ENCODE results near the gene GRIN2A. TPM values are rescaled to one million over a fixed set of nuclear protein-coding genes. Genes with fewer than 3 reads are reported as not detected.

The GRIN2A gene
- total RNA-seq, 2 experiments from 2014 or later = not detected

DNA sequence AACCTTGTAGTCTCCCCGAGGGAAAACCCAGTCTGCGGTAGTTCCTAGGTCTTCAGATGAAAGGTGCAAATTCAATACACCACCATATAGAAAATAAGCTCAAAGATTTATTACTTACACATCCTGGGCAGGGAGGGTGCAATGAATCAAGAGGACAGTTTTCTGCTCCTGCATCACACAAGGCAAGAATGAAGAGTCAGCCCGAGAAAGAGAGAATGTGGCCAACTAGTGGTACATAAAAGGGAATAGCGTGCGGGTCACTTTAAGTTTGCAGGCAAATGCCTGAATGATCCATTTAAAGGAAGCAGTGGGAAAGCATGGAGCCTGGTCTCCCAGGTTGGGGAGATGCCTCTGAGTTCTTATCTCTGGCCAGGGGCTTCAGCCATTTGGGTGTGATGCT lies 403.4 kb downstream of the GRIN2A start:
- H2AFZ ChIP-seq (ENCODE audit: low read length) = no peak overlapping the region
- H3K4me3 ChIP-seq (ENCODE audit: low read depth, low read length, poor library complexity, severe bottlenecking) = no peak overlapping the region
- TF ChIP-seq, protein P1, sequence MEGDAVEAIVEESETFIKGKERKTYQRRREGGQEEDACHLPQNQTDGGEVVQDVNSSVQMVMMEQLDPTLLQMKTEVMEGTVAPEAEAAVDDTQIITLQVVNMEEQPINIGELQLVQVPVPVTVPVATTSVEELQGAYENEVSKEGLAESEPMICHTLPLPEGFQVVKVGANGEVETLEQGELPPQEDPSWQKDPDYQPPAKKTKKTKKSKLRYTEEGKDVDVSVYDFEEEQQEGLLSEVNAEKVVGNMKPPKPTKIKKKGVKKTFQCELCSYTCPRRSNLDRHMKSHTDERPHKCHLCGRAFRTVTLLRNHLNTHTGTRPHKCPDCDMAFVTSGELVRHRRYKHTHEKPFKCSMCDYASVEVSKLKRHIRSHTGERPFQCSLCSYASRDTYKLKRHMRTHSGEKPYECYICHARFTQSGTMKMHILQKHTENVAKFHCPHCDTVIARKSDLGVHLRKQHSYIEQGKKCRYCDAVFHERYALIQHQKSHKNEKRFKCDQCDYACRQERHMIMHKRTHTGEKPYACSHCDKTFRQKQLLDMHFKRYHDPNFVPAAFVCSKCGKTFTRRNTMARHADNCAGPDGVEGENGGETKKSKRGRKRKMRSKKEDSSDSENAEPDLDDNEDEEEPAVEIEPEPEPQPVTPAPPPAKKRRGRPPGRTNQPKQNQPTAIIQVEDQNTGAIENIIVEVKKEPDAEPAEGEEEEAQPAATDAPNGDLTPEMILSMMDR (conservative IDR thresholded peaks at IDR 0.05; ENCODE audit: low read length) = no peak
- no peak for TF ChIP-seq EZH2phosphoT487 (IDR thresholded peaks at IDR 0.05; ENCODE audit: borderline replicate concordance, low read depth, low read length)
- H3K4me1 ChIP-seq (ENCODE audit: insufficient read depth, low read length, poor library complexity, severe bottlenecking) = no peaks in the 10 kb centered on the region
- POLR2A ChIA-PET = no interaction called here
- no peak overlapping the region for H3K4me2 ChIP-seq (ENCODE audit: low read length)
- H3K9me3 ChIP-seq (ENCODE audit: low read length) = no peaks in the 10 kb centered on the region
- H4K20me1 ChIP-seq (ENCODE audit: insufficient read depth, low read length) = no peaks in the 10 kb centered on the region
- no TSS peak for BruUV-seq (replicated peaks)
- no peak for DNase-seq (ENCODE audit: low spot score)
- intact Hi-C loops (cut with micrococcal nuclease; ENCODE audit: unreplicated experiment) = no loop called here
- CTCF ChIA-PET (ENCODE audit: unreplicated experiment) = no interaction called here
- H3K9me2 ChIP-seq (ENCODE audit: insufficient read depth, low read length) = no peaks in the 10 kb centered on the region
- H3K27ac ChIP-seq (ENCODE audit: low read depth, low read length, poor library complexity, severe bottlenecking) = no peak overlapping the region
- no peaks in the 10 kb centered on the region for H3K36me3 ChIP-seq (ENCODE audit: insufficient read depth, low read length)
- no peaks in the 10 kb centered on the region for H3K79me2 ChIP-seq (ENCODE audit: insufficient read depth, low read depth, low read length)

DNA sequence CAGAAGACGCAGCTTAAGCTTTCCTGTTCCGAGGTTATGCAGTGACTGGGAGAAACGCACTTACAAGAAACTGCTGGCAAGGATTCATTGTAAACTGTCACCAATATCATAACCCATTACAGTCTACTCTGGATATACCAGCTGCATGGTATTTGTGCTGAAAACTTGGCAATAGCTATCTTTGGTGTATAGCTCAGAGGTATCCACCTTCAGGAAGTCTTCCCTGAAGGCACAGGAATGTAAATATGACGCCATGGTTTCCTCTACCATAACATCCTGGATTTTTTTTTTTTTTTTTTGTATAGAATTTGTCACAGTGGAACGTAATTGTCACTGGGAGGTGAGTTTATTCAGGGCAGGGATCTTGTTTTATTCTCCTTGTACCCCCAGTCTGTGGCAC lies 406.2 kb downstream of the GRIN2A start:
- Histone ChIP-seq H3K9me2 (ENCODE audit: insufficient read depth, low read length) (no peaks in the 10 kb centered on the region), H3K36me3 (ENCODE audit: insufficient read depth, low read length) (no peaks in the 10 kb centered on the region), H3K4me2 (ENCODE audit: low read length) (no peak overlapping the region), H3K4me3 (ENCODE audit: low read depth, low read length, poor library complexity, severe bottlenecking) (no peak overlapping the region), H2AFZ (ENCODE audit: low read length) (no peak overlapping the region), H3K4me1 (ENCODE audit: insufficient read depth, low read length, poor library complexity, severe bottlenecking) (no peaks in the 10 kb centered on the region), H3K79me2 (ENCODE audit: insufficient read depth, low read depth, low read length) (no peaks in the 10 kb centered on the region), H3K27ac (ENCODE audit: low read depth, low read length, poor library complexity, severe bottlenecking) (no peak overlapping the region), H3K9me3 (ENCODE audit: low read length) (no peaks in the 10 kb centered on the region), H4K20me1 (ENCODE audit: insufficient read depth, low read length) (no peaks in the 10 kb centered on the region)
- DNase-seq (ENCODE audit: low spot score) = no peak
- intact Hi-C loops (cut with micrococcal nuclease; ENCODE audit: unreplicated experiment) = no loop called here
- BruUV-seq (replicated peaks) = no TSS peak
- POLR2A ChIA-PET = interaction anchor here (0.5 to 0.7 kb wide), 2 partner anchors 1010 to 1299 kb away, joined by 3 to 4 read pairs; no protein-coding TSS in a partner anchor
- CTCF ChIA-PET (ENCODE audit: unreplicated experiment) = no interaction called here
- no peak for TF ChIP-seq EZH2phosphoT487 (IDR thresholded peaks at IDR 0.05; ENCODE audit: borderline replicate concordance, low read depth, low read length)
- TF ChIP-seq, protein P1 (conservative IDR thresholded peaks at IDR 0.05; ENCODE audit: low read length) = no peak

DNA sequence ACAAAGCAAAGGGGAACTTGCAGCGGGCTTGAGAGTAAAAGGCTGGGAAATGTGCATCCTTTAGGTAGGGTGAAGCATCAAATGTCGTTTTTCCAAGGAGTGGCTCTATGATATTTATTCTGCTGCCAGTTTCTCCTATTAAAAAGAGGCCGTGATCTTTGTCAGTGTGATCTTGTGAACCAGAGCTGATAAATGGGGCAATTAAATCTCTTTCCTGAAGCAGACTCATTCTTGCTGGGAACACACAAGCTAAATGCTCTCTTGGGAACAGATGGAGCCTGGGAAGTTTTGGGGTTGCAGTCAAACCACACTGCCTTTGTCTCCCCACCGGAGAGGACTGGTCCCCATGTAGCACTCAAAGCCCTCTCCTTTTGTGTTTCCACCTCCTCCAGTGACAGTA lies 408.9 kb downstream of the GRIN2A start:
- H2AFZ ChIP-seq (ENCODE audit: low read length) = no peak overlapping the region
- no peak for DNase-seq (ENCODE audit: low spot score)
- H3K27ac ChIP-seq (ENCODE audit: low read depth, low read length, poor library complexity, severe bottlenecking) = no peak overlapping the region
- no peaks in the 10 kb centered on the region for H3K9me3 ChIP-seq (ENCODE audit: low read length)
- H3K4me3 ChIP-seq (ENCODE audit: low read depth, low read length, poor library complexity, severe bottlenecking) = no peak overlapping the region
- no peaks in the 10 kb centered on the region for H4K20me1 ChIP-seq (ENCODE audit: insufficient read depth, low read length)
- TF ChIP-seq EZH2phosphoT487 (IDR thresholded peaks at IDR 0.05; ENCODE audit: borderline replicate concordance, low read depth, low read length) = no peak
- TF ChIP-seq, protein P1 (conservative IDR thresholded peaks at IDR 0.05; ENCODE audit: low read length) = no peak
- H3K79me2 ChIP-seq (ENCODE audit: insufficient read depth, low read depth, low read length) = no peaks in the 10 kb centered on the region
- no peaks in the 10 kb centered on the region for H3K36me3 ChIP-seq (ENCODE audit: insufficient read depth, low read length)
- POLR2A ChIA-PET = no interaction called here
- H3K4me2 ChIP-seq (ENCODE audit: low read length) = no peak overlapping the region
- intact Hi-C loops (cut with micrococcal nuclease; ENCODE audit: unreplicated experiment) = no loop called here
- H3K9me2 ChIP-seq (ENCODE audit: insufficient read depth, low read length) = no peaks in the 10 kb centered on the region
- BruUV-seq (replicated peaks) = no TSS peak
- CTCF ChIA-PET (ENCODE audit: unreplicated experiment) = no interaction called here
- H3K4me1 ChIP-seq (ENCODE audit: insufficient read depth, low read length, poor library complexity, severe bottlenecking) = no peaks in the 10 kb centered on the region

Data from OCI-LY7 (cell line).